Left ventricle myocardium inferior (tissue), 1 donor: ENCODE data around the gene MLEC. TPM values are rescaled to one million over a fixed set of nuclear protein-coding genes. Genes with fewer than 3 reads are reported as not detected.

Source experiments
- DNase-seq: peaks from one replicate; pipeline ENCODE4 v3.0.0-alpha.2; 2020
- H3K27ac ChIP-seq: fragments of 200-600 bp; replicated peaks from 2 replicates; pipeline ENCODE4 v1.8.0; 2021
- H3K27me3 ChIP-seq: fragments of 200-600 bp; 2 replicates; pipeline ENCODE4 v1.8.0; 2021; ENCODE audit warnings: low read depth
- H3K36me3 ChIP-seq: fragments of 200-600 bp; 2 replicates; pipeline ENCODE4 v1.8.0; 2021
- H3K4me1 ChIP-seq: fragments of 200-600 bp; 2 replicates; pipeline ENCODE4 v1.8.0; 2021
- H3K4me3 ChIP-seq: fragments of 200-600 bp; 2 replicates; pipeline ENCODE4 v1.8.0; 2021; ENCODE audit warnings: mild to moderate bottlenecking, moderate library complexity
- H3K9me3 ChIP-seq: fragments of 200-600 bp; replicated peaks from 2 replicates; pipeline ENCODE4 v1.8.0; 2021
- intact Hi-C: fragments of 100-400 bp; cut with micrococcal nuclease; formaldehyde crosslinking; loops from one replicate; pipeline ENCODE4 v1.11.0; 2022
- total RNA-seq: library from RNA; stranded (reverse); fragmentation: NEBNext Ultra II Directional; extraction: Animal tissue kit (Norgen Biotek cat#: 25700); gene quantifications from one replicate; pipeline ENCODE4 v1.2.1, GENCODE V29; 2021
- TF ChIP-seq, protein P1 (sequence below): fragments of 200-600 bp; IDR thresholded peaks from 2 replicates; pipeline ENCODE4 v1.8.0; 2021; ENCODE audit warnings: antibody characterized with exemption, mild to moderate bottlenecking, borderline replicate concordance
- donor health status: DM: no; HTN: yes; CAD: no; lungs with severe emphysema.

MLEC gene
- total RNA-seq, 1 donor from 2014 or later = 120 TPM

DNA sequence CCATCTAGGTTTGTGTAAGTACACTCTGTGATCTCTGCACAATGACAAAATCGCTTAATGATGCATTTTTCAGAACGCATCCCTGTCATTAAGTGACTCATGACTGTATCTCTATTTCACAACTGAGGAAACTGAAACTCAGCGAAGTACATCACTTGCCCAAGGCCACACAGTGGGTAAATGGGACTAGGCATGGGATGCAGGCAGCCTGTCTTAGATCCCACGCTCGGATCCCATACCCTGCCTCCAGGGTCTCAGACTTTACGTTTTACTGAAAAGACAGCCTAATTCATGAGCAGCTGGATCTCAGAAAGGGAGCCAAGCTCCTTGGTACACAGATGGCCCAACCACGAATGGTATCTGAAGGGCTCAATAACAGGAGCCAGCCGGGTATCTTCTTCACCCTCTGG is 2.4 kb upstream of the MLEC start:
- H3K4me3 ChIP-seq = no peak overlapping the region
- DNase-seq = no peak
- no peak overlapping the region for H3K27ac ChIP-seq
- H3K4me1 ChIP-seq = peaks cover 50% of the 10 kb centered on the region
- TF ChIP-seq, protein P1, sequence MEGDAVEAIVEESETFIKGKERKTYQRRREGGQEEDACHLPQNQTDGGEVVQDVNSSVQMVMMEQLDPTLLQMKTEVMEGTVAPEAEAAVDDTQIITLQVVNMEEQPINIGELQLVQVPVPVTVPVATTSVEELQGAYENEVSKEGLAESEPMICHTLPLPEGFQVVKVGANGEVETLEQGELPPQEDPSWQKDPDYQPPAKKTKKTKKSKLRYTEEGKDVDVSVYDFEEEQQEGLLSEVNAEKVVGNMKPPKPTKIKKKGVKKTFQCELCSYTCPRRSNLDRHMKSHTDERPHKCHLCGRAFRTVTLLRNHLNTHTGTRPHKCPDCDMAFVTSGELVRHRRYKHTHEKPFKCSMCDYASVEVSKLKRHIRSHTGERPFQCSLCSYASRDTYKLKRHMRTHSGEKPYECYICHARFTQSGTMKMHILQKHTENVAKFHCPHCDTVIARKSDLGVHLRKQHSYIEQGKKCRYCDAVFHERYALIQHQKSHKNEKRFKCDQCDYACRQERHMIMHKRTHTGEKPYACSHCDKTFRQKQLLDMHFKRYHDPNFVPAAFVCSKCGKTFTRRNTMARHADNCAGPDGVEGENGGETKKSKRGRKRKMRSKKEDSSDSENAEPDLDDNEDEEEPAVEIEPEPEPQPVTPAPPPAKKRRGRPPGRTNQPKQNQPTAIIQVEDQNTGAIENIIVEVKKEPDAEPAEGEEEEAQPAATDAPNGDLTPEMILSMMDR = no peak
- no peaks in the 10 kb centered on the region for H3K9me3 ChIP-seq
- intact Hi-C loops = no loop called here
- no peaks in the 10 kb centered on the region for H3K27me3 ChIP-seq
- H3K36me3 ChIP-seq = no peaks in the 10 kb centered on the region

DNA sequence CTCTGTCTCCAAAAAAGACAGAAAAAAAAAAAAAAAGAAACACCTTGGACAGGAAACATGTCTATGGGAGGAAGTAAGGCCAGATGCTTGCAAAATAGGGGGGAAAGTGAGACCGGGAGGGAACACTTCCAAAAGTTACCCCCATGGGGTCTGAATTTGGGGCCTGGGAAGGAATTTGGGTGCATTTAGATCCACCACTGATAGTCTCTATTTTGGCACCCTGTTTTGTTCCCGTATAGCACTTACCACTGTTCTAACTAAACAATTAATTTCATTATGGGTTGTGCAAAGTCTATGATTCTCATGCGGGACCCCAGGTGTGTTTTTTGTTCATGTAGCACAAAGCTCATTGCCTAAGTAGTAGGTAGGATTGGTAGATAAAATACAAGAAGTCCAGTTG is 1.4 kb upstream of the MLEC start:
- peak overlapping the region; percentile 98 for H3K27ac ChIP-seq
- no peak for DNase-seq
- H3K36me3 ChIP-seq = no peaks in the 10 kb centered on the region
- TF ChIP-seq, protein P1 = no peak
- no peaks in the 10 kb centered on the region for H3K27me3 ChIP-seq
- H3K4me1 ChIP-seq = peaks cover 52% of the 10 kb centered on the region
- no peaks in the 10 kb centered on the region for H3K9me3 ChIP-seq
- intact Hi-C loops = no loop called here
- H3K4me3 ChIP-seq = peak overlapping the region; percentile 97

DNA sequence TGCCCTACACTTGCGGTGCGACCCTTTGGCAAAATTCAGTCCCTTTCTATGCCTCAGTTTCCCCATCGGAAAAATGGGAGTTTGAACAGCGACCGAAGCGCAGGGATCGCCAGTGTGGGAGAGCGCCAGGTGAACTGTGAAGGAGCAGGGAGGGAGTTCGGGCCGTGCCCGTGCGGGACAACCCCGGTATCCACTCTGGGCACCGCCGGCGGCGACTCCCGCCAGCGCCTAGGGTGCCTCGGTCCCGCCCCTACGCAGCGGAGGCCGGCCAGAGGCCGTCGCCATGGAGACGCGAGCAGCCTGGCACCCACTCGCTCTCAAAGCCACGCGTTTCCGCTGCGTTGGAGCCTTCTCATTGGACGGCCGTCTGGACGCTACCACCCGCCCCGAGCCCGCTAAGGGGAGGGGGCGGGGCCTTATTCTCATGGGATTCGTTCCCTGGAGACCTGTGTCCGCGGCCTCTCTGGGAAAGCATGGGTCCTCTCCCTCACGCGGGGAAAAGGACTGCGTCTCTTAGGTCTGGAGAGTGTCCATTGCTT is 729 bp upstream of the MLEC start:
- peak; percentile 98 for DNase-seq
- Histone ChIP-seq H3K36me3 (no peaks in the 10 kb centered on the region), H3K4me3 (peak overlapping the region; percentile 97), H3K27ac (peak overlapping the region; percentile 98), H3K9me3 (no peaks in the 10 kb centered on the region), H3K4me1 (peaks cover 57% of the 10 kb centered on the region), H3K27me3 (no peaks in the 10 kb centered on the region)
- TF ChIP-seq, protein P1 = no peak
- intact Hi-C loops = no loop called here

DNA sequence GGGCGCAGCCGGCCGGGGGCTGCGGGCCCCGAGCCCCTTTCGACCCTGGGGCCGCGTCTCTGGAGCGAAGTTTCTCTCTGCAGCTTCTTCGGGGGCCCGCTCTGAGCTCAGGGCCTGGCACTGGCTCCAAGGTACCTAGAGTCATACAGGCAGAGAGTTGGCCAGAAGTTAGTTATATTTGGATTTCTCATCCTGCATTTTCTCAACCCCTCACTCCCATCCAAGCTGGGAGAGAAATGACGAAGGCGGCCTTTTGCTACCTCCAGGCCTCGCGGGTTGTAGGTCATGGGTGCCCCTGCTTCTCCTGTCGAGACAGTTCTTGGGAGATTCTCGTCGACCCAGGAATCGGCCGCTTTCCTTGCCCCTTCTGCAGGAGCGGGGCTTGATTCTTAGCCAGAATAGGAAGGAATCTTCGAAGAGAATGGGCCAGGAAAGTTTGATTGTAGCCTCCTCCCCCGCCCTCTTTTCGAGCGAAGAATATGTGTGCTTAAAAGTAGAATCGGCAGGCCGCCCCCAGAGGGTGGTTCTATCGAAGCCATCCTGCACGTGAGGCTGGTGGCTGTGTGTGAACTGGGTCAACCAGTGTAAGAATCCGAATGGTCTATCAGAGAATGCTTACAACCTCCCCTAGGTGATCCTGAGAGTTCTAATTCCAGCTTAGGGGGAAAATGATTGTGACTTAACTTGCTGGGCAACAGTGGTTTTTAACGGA is 785 bp downstream of the MLEC start:
- intact Hi-C loops = no loop called here
- no peaks in the 10 kb centered on the region for H3K27me3 ChIP-seq
- H3K4me1 ChIP-seq = peaks cover 72% of the 10 kb centered on the region
- TF ChIP-seq, protein P1 = no peak
- H3K9me3 ChIP-seq = no peaks in the 10 kb centered on the region
- peak overlapping the region; percentile 98 for H3K27ac ChIP-seq
- H3K4me3 ChIP-seq = peak overlapping the region; percentile 97
- no peaks in the 10 kb centered on the region for H3K36me3 ChIP-seq
- no peak for DNase-seq

DNA sequence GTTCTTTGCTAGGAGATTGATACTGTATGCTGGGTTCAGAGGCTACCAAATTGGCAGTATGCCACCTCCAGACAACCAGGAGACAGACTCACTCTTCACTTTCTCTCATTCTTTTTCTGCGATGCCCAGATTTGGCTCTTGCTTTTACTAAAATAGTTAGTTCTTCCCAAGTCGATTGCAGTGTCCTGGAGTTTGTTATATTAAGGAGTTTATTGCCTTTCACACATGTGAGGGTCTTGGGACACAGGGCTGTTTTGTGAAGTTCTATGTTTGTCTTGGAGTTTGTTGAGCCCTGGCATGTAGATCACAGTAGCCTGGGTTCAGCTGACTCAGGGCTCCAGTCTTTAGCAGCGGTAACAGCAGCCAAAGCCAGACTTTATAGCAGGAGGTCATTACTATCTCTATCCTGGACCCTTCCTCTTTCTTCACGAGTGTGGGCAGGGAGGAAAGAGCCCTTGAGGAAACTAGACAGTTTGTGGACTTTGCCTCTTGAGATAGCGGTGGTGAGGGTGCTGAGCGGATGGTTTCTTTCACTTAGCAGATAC is 1.6 kb downstream of the MLEC start:
- TF ChIP-seq, protein P1 = no peak
- intact Hi-C loops = no loop called here
- peaks cover 81% of the 10 kb centered on the region for H3K4me1 ChIP-seq

More for the DNA sequence above, 1.6 kb downstream of the MLEC start:
- peak overlapping the region; percentile 97 for H3K4me3 ChIP-seq
- no peaks in the 10 kb centered on the region for H3K27me3 ChIP-seq
- no peaks in the 10 kb centered on the region for H3K36me3 ChIP-seq
- H3K9me3 ChIP-seq = no peaks in the 10 kb centered on the region
- peak overlapping the region; percentile 98 for H3K27ac ChIP-seq
- no peak for DNase-seq
